BLaER1 (cell line): Measurements from ENCODE around the gene GABRG3.

Source experiments
- H3K27ac ChIP-seq: shearing (Covaris generic); formaldehyde crosslinking; 2 replicates; pipeline ENCODE4 v1.8.1; 2022
- H3K27me3 ChIP-seq: shearing (Covaris generic); formaldehyde crosslinking; 2 replicates; pipeline ENCODE4 v1.8.1; 2022
- H3K36me3 ChIP-seq: shearing (Covaris generic); formaldehyde crosslinking; 2 replicates; pipeline ENCODE4 v1.8.1; 2022
- H3K4me1 ChIP-seq: shearing (Covaris generic); formaldehyde crosslinking; 2 replicates; pipeline ENCODE4 v1.8.1; 2022
- H3K4me2 ChIP-seq: shearing (Covaris generic); formaldehyde crosslinking; 2 replicates; pipeline ENCODE4 v1.8.1; 2022
- H3K4me3 ChIP-seq: shearing (Covaris generic); formaldehyde crosslinking; 2 replicates; pipeline ENCODE4 v1.8.1; 2022
- H3K9ac ChIP-seq: shearing (Covaris generic); formaldehyde crosslinking; 2 replicates; pipeline ENCODE4 v1.8.1; 2022
- H3K9me3 ChIP-seq: shearing (Covaris generic); formaldehyde crosslinking; 2 replicates; pipeline ENCODE4 v1.8.1; 2022
- H4K20me1 ChIP-seq: shearing (Covaris generic); formaldehyde crosslinking; 2 replicates; pipeline ENCODE4 v1.8.1; 2022
- Cebpa-rat ChIP-seq: shearing (Covaris generic); IDR thresholded peaks from 2 replicates; pipeline ENCODE4 v1.8.1; 2022

The GABRG3 gene

DNA sequence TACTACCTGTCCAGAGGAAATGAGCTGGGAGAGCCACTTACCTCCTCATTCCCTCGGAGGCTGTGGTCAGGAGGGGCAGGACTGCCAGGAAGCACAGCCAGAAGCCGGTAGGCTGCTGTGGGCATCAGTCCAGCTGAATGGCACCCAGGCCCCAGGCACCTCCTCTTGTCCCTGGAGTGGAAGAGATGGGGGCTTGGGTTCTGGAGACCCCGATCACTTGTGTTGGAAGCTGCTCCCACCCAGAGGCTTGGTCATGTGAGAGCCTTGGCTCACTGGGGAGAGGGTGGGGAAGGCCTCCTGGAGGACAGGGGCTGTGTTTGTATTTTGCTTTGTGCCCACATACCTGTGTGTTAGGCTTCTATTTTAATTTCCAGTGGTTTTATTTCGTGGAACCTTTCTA lies 261.9 kb downstream of the GABRG3 start:
- Histone ChIP-seq H3K9ac (no peak overlapping the region), H3K27me3 (no peaks in the 10 kb centered on the region), H4K20me1 (no peaks in the 10 kb centered on the region), H3K27ac (no peak overlapping the region), H3K4me1 (peaks cover 10% of the 10 kb centered on the region), H3K4me2 (no peak overlapping the region), H3K9me3 (peaks cover 6% of the 10 kb centered on the region; the same call in 1 of the 2 replicates), H3K4me3 (no peak overlapping the region), H3K36me3 (no peaks in the 10 kb centered on the region)
- no peak for TF ChIP-seq Cebpa-rat

DNA sequence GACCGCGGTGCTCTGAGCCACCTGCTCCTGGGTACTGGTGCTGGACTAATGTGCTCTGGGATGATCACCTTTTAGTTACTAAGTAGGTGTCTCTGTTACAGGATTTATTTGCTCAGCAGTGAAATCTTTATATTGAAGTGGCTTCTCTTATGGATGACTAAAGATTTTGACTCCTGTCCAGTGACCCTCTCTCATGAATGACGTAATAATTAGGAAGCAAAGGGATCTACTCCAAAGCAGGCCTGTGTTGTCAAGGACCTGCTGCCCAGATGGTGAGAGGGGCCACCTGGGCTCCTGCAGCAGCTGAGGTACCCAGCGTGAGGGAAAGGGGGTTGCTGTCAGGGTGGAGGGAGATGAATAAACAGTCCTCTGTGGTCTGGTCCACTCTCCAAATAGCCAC lies 263.6 kb downstream of the GABRG3 start:
- Histone ChIP-seq H3K9me3 (no peaks in the 10 kb centered on the region), H3K36me3 (no peaks in the 10 kb centered on the region), H3K27ac (no peak overlapping the region), H3K9ac (no peak overlapping the region), H4K20me1 (no peaks in the 10 kb centered on the region), H3K4me3 (no peak overlapping the region), H3K4me2 (no peak overlapping the region), H3K27me3 (no peaks in the 10 kb centered on the region), H3K4me1 (peaks cover 15% of the 10 kb centered on the region)
- TF ChIP-seq Cebpa-rat: no peak

DNA sequence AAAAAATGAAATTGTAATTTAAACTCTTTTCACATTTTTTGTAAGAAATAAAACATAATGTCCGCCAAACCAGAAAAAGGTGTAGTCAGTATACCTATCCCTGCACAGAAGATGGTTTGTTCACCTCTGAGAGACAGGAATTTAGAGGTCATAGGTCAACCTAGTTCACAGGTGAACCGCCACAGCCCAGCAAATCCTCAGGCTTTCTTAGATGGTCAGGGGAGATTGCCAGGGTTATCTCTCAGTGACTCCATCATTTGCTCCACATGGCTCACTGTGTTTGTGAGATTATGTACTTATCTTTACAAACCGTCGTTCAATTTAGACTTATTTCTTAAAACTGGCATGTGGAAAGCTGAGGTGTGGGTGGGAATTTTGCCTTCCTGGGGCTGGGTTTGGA lies 264.2 kb downstream of the GABRG3 start:
- TF ChIP-seq Cebpa-rat: no peak
- Histone ChIP-seq H3K27me3 (no peaks in the 10 kb centered on the region), H3K4me1 (peaks cover 15% of the 10 kb centered on the region), H3K4me3 (no peak overlapping the region), H3K36me3 (no peaks in the 10 kb centered on the region), H3K9me3 (no peaks in the 10 kb centered on the region), H3K4me2 (no peak overlapping the region), H3K9ac (no peak overlapping the region), H3K27ac (no peak overlapping the region), H4K20me1 (no peaks in the 10 kb centered on the region)

DNA sequence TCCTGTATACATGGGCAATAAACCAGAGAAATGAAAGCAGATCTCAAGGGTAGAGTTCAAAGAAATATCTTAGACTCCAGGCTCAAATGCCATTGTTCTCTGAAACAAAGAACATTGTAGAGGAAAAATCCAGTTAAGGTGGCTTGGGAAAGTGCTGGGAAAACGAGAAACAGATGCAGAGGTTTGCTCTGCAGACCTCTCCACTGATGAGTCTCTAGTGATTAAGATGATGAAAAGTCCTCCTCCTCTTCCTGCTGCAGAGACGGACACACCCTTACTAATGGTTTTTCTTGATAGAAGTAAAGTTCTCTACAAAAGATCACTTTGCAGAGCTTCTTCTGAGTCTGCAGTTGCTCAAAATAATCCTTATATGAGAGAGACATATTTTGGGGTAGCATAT lies 264.7 kb downstream of the GABRG3 start:
- H3K9me3 ChIP-seq: no peaks in the 10 kb centered on the region
- no peaks in the 10 kb centered on the region for H3K36me3 ChIP-seq
- H3K9ac ChIP-seq: no peak overlapping the region
- no peaks in the 10 kb centered on the region for H4K20me1 ChIP-seq
- no peaks in the 10 kb centered on the region for H3K27me3 ChIP-seq
- no peak for TF ChIP-seq Cebpa-rat
- no peak overlapping the region for H3K4me2 ChIP-seq
- peaks cover 15% of the 10 kb centered on the region for H3K4me1 ChIP-seq
- H3K27ac ChIP-seq: no peak overlapping the region
- H3K4me3 ChIP-seq: no peak overlapping the region

DNA sequence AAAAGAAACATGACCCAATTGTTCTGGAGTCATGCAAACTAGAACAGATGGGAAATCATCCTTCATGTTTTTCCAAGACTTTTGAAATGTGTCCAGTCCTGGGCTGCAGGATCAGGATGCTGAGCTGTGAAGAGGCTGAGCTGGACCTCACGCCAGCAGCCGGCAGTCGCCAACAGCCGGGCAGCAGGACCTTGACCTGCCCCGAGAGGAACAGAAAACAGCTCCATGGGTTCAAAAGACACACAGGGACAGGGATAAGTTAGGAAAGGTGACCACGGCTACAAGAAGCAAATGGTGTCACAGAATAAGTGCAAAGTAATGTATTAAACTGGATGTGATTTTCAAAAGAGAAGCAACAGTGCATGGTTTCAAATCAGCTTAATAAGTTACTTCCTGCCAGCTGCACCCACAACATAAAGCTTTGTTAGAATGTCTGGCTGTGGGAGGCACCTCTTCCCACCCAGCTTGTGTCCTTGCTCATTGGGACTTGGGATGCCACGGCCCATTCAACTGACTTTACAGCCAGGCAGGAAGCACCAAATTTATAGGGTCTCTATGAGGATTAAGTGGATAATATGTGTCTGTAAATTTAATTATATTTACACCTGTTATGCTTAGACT lies 266.4 kb downstream of the GABRG3 start:
- Histone ChIP-seq H3K9me3 (no peaks in the 10 kb centered on the region), H3K4me2 (peak overlapping the region; percentile 58), H3K27ac (no peak overlapping the region)

DNA sequence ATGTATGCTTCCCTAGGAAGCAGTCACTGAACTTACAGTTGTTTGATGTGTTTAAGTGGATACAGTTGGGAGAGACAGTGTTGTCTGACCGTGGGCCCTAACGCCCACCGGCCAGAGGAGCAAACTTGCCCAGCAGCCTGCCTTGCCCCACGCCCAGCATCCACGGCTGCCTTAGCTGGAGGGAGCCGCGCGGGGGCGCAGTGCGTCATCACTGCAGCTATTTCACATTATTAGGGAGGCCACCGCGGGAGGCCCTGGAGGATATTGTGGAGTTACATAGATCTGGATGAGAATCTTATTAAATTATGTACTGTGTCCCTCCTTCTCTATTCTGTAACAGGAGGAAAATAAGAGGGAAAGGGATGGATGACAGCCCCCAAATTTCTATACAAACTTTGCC lies 267.2 kb downstream of the GABRG3 start:
- Histone ChIP-seq H3K27me3 (no peaks in the 10 kb centered on the region), H3K9me3 (no peaks in the 10 kb centered on the region), H3K36me3 (no peaks in the 10 kb centered on the region), H3K4me1 (peaks cover 40% of the 10 kb centered on the region), H3K27ac (no peak overlapping the region), H4K20me1 (no peaks in the 10 kb centered on the region), H3K4me2 (peak overlapping the region; percentile 58), H3K4me3 (no peak overlapping the region), H3K9ac (no peak overlapping the region)
- no peak for TF ChIP-seq Cebpa-rat

More for the DNA sequence above, 266.4 kb downstream of the GABRG3 start:
- Histone ChIP-seq H3K36me3 (no peaks in the 10 kb centered on the region), H3K27me3 (no peaks in the 10 kb centered on the region), H3K4me3 (no peak overlapping the region), H4K20me1 (no peaks in the 10 kb centered on the region), H3K4me1 (peaks cover 32% of the 10 kb centered on the region), H3K9ac (no peak overlapping the region)
- TF ChIP-seq Cebpa-rat: no peak

DNA sequence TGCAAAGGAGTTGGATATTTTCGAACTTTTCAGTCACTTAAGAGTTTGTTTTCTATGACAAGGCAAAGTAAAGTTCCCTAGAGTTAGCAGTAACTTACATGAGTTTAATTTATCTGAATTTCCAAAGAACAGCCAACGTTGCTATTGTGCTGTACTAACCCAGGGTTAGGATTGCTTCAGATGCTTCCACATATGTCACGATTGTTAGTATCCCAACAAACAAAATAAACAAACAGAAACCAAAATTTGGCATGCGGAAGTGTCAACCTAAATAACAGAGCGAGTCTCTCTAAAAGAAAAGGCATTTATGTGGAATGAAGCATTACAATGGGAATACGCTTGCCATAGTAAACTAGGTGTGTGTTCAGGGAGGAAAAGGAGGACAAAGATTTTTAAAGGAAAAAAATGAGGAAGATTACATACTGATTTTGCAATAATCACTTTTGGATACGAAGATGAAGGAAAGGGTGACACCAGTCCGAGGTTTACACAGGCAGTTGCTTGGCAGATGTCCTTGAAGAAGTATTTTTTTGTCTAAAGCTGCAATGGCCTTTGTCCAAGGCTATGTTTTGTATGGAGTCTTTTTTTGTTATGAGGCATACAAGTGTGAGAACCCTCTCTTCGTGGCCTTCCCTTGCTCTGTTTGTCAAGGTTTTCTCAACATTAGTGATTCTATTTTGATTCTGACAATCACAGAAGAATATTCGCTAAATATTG lies 267.9 kb downstream of the GABRG3 start:
- Histone ChIP-seq H3K27me3 (no peaks in the 10 kb centered on the region), H3K4me3 (no peak overlapping the region), H3K9me3 (no peaks in the 10 kb centered on the region), H3K27ac (no peak overlapping the region), H3K4me2 (no peak overlapping the region), H3K9ac (no peak overlapping the region), H3K36me3 (no peaks in the 10 kb centered on the region), H3K4me1 (peaks cover 47% of the 10 kb centered on the region), H4K20me1 (no peaks in the 10 kb centered on the region)
- no peak for TF ChIP-seq Cebpa-rat

DNA sequence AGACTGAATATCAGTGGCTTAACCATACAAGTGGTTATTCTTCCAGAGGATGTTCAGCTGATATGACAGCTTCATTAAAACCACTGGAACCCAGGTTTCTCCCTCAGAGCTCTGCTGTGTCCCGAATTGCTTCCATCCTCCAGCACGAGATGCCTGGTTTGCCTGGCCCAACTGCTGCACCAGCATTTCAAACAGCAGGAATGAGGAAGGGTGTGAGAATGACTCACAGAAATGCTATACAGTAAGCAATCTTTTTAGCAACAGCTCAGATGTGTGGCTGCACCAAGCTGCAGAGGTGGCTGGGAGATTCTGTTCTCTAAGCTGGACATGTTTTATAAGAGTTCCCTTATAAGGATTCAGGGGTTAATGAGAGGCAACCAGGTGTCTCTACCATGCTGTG lies 271.0 kb downstream of the GABRG3 start:
- Histone ChIP-seq H4K20me1 (no peaks in the 10 kb centered on the region), H3K4me3 (no peak overlapping the region), H3K27me3 (no peaks in the 10 kb centered on the region), H3K4me1 (peaks cover 62% of the 10 kb centered on the region), H3K27ac (no peak overlapping the region), H3K9me3 (peaks cover 11% of the 10 kb centered on the region), H3K36me3 (no peaks in the 10 kb centered on the region), H3K9ac (no peak overlapping the region), H3K4me2 (peak overlapping the region; percentile 34)
- no peak for TF ChIP-seq Cebpa-rat

DNA sequence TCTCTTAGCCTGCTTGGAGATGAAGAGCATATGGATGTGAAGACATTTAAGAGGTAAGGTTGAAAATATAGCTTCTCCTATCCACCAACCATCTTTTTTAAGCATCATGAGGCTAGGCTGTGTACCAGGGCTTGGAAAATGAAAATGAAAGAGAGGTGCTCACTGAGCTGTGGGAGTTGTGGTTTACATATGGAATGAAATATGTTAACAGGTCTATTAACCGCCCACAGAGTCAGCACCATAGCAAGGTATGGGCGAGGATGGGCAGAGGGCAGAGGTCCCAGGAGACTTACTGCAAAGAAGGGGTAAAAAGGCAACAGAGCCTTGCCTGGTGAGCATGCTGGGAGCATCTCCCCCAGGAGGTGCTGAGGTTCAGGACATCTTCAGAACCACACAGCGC lies 273.1 kb downstream of the GABRG3 start:
- H3K27me3 ChIP-seq: no peaks in the 10 kb centered on the region
- H3K36me3 ChIP-seq: no peaks in the 10 kb centered on the region
- no peak overlapping the region for H3K4me3 ChIP-seq
- peak overlapping the region; percentile 64 for H3K4me2 ChIP-seq
- H4K20me1 ChIP-seq: no peaks in the 10 kb centered on the region
- H3K9ac ChIP-seq: no peak overlapping the region
- H3K27ac ChIP-seq: no peak overlapping the region
- no peak for TF ChIP-seq Cebpa-rat
- peaks cover 48% of the 10 kb centered on the region for H3K4me1 ChIP-seq
- peaks cover 13% of the 10 kb centered on the region for H3K9me3 ChIP-seq

DNA sequence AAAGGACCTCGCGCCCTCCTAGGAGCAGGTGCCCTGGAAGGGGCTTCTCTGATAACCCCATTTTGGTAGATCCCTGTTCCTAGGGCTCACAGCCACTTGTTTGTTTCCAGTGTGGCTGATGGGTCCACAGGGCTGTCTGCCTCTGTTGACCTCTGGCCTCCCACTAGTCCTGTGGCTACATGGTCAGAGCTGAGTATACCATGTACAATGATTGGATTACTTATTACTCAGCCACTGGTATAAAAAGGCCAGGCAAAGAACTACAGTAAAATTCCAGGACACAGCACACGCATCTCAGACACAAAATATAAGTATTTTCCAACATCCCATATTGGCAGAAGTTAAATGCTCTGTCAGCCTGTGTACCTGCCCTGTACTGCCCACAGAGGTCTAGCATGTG lies 277.3 kb downstream of the GABRG3 start:
- Histone ChIP-seq H4K20me1 (no peaks in the 10 kb centered on the region), H3K27ac (no peak overlapping the region), H3K4me2 (no peak overlapping the region)

More for the DNA sequence above, 277.3 kb downstream of the GABRG3 start:
- Histone ChIP-seq H3K4me1 (peaks cover 32% of the 10 kb centered on the region), H3K9ac (no peak overlapping the region), H3K27me3 (no peaks in the 10 kb centered on the region), H3K36me3 (no peaks in the 10 kb centered on the region), H3K4me3 (no peak overlapping the region), H3K9me3 (peaks cover 13% of the 10 kb centered on the region)
- no peak for TF ChIP-seq Cebpa-rat
